ENCODE data around the gene TNNI2. TPM values are rescaled to one million over a fixed set of nuclear protein-coding genes. Genes with fewer than 3 reads are reported as not detected.
"Not testable (repeated sequence)": the region's sequence is repeated elsewhere in the genome, so short reads cannot be mapped to it uniquely, and the experiment has no call there.

The TNNI2 gene
- total and polyA plus RNA-seq, 8 donors = 0.24 to 8.5 (median 0.52) TPM; not detected in 1

DNA sequence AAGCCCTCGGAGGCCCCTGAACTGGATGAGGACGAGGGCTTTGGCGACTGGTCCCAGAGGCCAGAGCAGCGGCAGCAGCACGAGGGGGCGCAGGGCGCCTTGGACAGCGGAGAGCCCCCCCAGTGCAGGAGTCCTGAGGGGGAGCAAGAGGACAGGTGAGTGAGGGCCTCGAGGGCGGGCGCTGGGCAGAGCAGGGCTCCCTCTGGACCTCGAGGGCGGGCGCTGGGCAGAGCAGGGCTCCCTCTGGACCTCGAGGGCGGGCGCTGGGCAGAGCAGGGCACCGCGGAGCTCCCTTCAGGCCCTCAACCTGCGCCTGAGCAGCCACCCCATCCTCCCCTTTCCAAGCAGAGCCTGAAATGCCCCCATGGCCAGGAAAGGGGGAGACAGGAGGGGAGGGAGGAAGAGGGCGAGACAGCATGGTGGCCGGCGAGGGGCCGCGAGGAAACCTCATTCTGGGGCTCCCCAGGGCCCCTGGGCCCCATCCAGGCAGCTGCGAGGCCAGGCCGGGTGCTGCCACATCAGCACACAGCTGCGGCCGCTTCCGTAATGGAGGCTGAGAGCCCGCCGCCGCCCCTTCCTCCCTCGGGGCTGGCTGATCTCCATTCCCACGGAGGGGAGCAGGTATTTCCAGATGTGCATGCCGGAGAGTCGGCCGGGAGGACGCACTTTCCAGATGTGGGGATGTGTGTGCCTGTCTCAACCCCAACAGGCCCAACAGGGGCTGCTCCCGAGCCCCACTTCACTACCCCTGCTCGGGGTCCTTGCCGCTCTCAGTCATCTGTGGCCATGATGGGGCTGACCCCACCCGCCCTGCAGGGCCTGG, 42.9 kb downstream of the TNNI2 start:
- Histone ChIP-seq H3K4me3 (no peak overlapping the region), H3K27ac (no peak overlapping the region), H3K4me1 (peaks cover 2 to 33% of the 10 kb centered on the region in 2 donors), H3K36me3 (peaks cover 0 to 42% of the 10 kb centered on the region in 2 donors), H3K27me3 (peaks cover 0 to 9% of the 10 kb centered on the region in 2 donors), H3K9me3 (no peaks in the 10 kb centered on the region)
- ATAC-seq (no peak), DNase-seq (peak in 2 of 4 donors; percentile 32 to 84)
- TF ChIP-seq, protein P1, sequence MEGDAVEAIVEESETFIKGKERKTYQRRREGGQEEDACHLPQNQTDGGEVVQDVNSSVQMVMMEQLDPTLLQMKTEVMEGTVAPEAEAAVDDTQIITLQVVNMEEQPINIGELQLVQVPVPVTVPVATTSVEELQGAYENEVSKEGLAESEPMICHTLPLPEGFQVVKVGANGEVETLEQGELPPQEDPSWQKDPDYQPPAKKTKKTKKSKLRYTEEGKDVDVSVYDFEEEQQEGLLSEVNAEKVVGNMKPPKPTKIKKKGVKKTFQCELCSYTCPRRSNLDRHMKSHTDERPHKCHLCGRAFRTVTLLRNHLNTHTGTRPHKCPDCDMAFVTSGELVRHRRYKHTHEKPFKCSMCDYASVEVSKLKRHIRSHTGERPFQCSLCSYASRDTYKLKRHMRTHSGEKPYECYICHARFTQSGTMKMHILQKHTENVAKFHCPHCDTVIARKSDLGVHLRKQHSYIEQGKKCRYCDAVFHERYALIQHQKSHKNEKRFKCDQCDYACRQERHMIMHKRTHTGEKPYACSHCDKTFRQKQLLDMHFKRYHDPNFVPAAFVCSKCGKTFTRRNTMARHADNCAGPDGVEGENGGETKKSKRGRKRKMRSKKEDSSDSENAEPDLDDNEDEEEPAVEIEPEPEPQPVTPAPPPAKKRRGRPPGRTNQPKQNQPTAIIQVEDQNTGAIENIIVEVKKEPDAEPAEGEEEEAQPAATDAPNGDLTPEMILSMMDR (IDR thresholded peaks at IDR 0.05) = no peak
- intact Hi-C loops (cut with DNase I) = no loop called here

DNA sequence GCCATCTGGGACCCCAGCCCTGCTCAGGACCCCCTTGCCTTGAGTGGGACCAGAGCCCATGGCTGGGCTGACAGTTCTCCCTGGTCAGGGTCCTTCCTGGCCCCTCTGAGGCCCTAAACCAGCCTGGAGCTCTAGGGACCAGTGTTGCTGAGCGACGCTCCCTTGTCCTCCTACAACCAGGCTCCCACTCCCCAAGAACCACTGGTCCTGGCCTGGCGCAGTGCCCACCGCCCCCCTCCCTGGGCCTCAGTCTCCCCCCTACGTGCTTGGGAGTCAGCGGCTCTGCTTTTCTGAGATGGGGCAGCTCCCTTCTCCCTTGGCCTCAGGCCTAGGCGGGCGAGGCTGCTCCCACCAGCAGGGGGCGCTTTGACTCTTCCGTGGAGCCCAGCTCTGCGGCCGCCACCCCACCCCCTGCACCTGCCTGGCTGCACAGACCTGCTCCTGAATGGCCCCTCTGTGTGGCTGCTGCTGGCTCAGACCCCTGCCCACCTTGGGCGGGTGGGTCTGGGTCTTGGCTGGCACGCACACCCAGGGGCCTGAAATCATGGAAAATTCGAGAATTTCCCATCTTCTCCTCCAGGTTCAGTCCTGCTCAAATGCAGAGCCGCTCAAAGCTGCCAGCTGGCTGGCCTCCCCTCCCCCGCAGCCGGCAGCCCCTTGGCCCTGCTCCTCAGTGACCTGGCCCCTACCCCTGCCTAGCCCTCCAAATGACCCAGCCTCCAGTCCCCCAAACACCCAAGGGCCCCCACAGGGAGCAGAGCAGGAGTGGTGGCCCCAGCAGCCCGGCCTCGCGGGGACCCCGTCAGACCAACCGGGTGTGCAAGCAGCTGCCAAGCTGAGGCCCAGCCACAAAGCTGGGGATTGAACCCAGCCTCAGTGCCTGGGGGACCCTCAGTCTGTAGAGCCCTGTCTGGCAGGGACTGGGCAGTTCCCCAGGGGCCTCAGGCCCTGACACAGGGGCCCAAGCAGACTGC, 43.8 kb downstream of the TNNI2 start:
- Histone ChIP-seq H3K4me1 (peaks cover 0 to 25% of the 10 kb centered on the region in 2 donors), H3K36me3 (peaks cover 0 to 51% of the 10 kb centered on the region in 2 donors), H3K27ac (no peak overlapping the region), H3K4me3 (no peak overlapping the region), H3K27me3 (peaks cover 0 to 9% of the 10 kb centered on the region in 2 donors), H3K9me3 (no peaks in the 10 kb centered on the region)
- ATAC-seq = peak; percentile 93
- TF ChIP-seq, protein P1 (IDR thresholded peaks at IDR 0.05) = peak; percentile 83 to 97
- DNase-seq = peak; percentile 75 to 95 (median 84)
- intact Hi-C loops (cut with DNase I) = no loop called here

DNA sequence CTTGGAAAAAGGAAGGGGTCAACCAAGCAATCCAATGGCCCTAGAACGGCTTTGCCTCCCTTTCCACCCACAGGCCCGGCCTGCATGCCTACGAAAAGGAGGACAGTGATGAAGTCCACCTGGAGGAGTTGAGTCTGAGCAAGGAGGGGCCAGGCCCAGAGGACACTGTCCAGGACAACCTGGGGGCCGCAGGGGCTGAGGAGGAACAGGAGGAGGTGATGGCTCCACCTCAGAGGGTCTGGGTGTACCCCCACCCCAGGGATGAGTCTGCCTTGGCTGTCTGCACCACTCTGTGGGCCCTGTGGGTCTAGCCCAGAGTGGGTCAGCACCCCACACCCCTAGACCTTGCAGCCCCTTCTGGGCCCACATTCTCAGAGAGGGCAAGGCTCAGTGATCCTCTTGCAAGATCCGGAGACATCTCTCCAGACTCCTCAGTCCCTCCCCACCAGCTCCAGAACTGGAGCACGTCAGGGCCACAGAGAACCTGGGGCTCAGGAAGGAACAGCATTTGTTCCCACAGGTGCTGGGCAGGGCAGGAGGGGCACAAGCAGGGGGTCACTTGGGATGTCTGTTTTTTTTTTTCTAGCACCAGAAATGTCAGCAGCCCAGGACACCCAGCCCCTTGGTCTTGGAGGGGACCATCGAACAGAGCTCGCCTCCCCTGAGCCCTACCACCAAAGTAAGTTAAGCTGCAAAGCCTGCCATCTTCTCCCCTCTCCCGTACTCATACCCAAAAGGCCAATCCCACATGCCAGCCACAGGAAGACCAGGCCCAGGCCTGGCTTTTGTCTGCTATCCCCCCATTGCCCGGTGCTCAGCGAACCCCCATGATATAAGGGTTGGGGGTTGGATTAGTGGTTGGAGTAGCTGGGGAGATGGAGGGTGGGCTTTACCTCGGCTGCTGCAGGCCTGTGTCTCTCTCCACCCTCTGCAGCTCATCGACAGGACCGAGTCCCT, 44.8 kb downstream of the TNNI2 start:
- H3K36me3 ChIP-seq = peaks cover 0 to 62% of the 10 kb centered on the region in 2 donors
- H3K4me3 ChIP-seq = no peak overlapping the region
- peaks cover 0 to 9% of the 10 kb centered on the region in 2 donors for H3K27me3 ChIP-seq
- no peak for ATAC-seq
- H3K4me1 ChIP-seq = peaks cover 0 to 31% of the 10 kb centered on the region in 2 donors
- TF ChIP-seq, protein P1 (IDR thresholded peaks at IDR 0.05) = no peak
- intact Hi-C loops (cut with DNase I) = no loop called here
- H3K9me3 ChIP-seq = no peaks in the 10 kb centered on the region
- peak in 1 of 4 donors; percentile 58 for DNase-seq
- H3K27ac ChIP-seq = no peak overlapping the region

GRCh38 chr11:1884303-1884700, 45.5 kb downstream of the TNNI2 start:
- intact Hi-C loops (cut with DNase I) = no loop called here
- peaks cover 0 to 69% of the 10 kb centered on the region in 2 donors for H3K36me3 ChIP-seq

DNA sequence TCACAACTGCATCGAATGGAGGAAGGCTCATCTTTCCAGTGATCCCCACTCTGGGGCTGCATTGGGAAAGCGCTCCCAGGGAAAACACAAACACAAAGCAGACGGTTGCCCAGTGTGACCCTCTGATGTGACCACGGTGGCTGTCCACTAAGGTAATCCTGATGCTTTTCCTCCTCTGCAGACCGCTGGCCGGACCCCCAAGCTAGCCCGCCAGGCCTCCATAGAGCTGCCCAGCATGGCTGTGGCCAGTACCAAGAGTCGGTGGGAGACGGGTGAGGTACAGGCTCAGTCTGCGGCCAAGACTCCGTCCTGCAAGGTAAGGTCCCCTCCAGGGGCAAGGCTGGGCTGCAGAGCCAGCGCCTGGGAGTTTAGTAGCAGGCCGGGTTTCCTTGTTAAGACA, 47.8 kb downstream of the TNNI2 start:
- H3K4me3 ChIP-seq, H3K27ac ChIP-seq, H3K9me3 ChIP-seq, ATAC-seq: not testable (repeated sequence)
- Histone ChIP-seq H3K36me3 (peaks cover 0 to 71% of the 10 kb centered on the region in 2 donors), H3K4me1 (peaks cover 0 to 35% of the 10 kb centered on the region in 2 donors), H3K27me3 (peaks cover 0 to 37% of the 10 kb centered on the region in 2 donors)
- intact Hi-C loops (cut with DNase I) = loop anchor here in 1 of 2 donors (5.0 kb wide), 1 partner anchor 266 kb away; no protein-coding TSS in a partner anchor
- DNase-seq = peak in 1 of 4 donors; percentile 32

More at GRCh38 chr11:1884303-1884700, 45.5 kb downstream of the TNNI2 start:
- peaks cover 0 to 37% of the 10 kb centered on the region in 2 donors for H3K4me1 ChIP-seq
- peaks cover 0 to 16% of the 10 kb centered on the region in 2 donors for H3K27me3 ChIP-seq
- H3K9me3 ChIP-seq = no peaks in the 10 kb centered on the region
- H3K4me3 ChIP-seq = no peak overlapping the region
- H3K27ac ChIP-seq = no peak overlapping the region
- no peak for ATAC-seq
- TF ChIP-seq, protein P1 (IDR thresholded peaks at IDR 0.05) = no peak
- no peak for DNase-seq

Measured in left lung (tissue), 10 donors.